Measurements from ENCODE around the gene EZH2. TPM values are rescaled to one million over a fixed set of nuclear protein-coding genes. Genes with fewer than 3 reads are reported as not detected.

Gene EZH2
- polyA plus RNA-seq, 2 of the 4 experiments (the other 2 are of a cell fraction): 36.6 to 45.7 TPM

DNA sequence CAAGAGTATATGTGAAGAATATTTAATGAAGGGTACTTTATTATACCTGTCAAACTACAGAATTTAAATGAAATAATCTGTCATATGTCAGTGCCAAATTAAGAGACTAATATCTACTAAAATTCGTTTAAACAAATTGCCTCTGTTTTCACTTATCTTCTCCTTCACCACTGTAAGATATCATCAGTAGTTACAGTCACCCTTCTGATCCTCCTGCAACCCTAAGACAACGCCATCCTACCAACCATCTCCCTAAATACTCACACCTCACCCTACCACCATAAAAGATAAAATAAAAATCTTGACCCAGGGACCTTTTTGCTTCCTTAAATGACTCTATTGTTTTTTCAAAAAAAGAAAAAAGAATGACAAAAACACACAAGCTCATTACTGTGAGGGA lies 20.8 kb downstream of the EZH2 start:
- no peak for FAIRE-seq

GRCh38 chr7:148862481-148862880 lies 21.6 kb downstream of the EZH2 start:
- POLR2A ChIA-PET: no interaction called here
- no peak for ATAC-seq

More for the DNA sequence above, 20.8 kb downstream of the EZH2 start:
- 59% methylated on average over 2 of the region's 2 CpGs for WGBS (ENCODE audit: missing lambda C conversion rate)
- Histone ChIP-seq H3K4me1 (0 out of 3 replicates have a peak, but pooled peaks cover 3% of the 10 kb centered on the region), H3K4me2 (no peak overlapping the region), H3K4me3 (no peak overlapping the region), H3K27ac (no peak overlapping the region), H3K9me3 (no peaks in the 10 kb centered on the region)
- POLR2A ChIA-PET: no interaction called here
- CTCF ChIA-PET: interaction anchor here (1.2 kb wide), 1 partner anchor 11 kb away, joined by 3 read pairs; no protein-coding TSS in a partner anchor
- TF ChIP-seq RCOR1 (IDR thresholded peaks at IDR 0.05; ENCODE audit: low read depth, low read length) (no peak), CHD4 (IDR thresholded peaks at IDR 0.05; ENCODE audit: borderline replicate concordance) (no peak), JUN (IDR thresholded peaks at IDR 0.05) (no peak), CBX2 (IDR thresholded peaks at IDR 0.05; ENCODE audit: borderline replicate concordance, low read depth) (no peak), CTCF (IDR thresholded peaks at IDR 0.05) (no peak), KDM1A (IDR thresholded peaks at IDR 0.05; ENCODE audit: low read depth) (no peak), TFCP2L1 (CRISPR knock-in tag; IDR thresholded peaks at IDR 0.05) (no peak), BCL3 (IDR thresholded peaks at IDR 0.05) (no peak), REST (IDR thresholded peaks at IDR 0.05) (no peak), BHLHE40 (IDR thresholded peaks at IDR 0.05; ENCODE audit: low read depth, low read length) (no peak), EHF (CRISPR knock-in tag; IDR thresholded peaks at IDR 0.05) (no peak)
- TF ChIP-seq, protein P1, sequence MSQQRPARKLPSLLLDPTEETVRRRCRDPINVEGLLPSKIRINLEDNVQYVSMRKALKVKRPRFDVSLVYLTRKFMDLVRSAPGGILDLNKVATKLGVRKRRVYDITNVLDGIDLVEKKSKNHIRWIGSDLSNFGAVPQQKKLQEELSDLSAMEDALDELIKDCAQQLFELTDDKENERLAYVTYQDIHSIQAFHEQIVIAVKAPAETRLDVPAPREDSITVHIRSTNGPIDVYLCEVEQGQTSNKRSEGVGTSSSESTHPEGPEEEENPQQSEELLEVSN (IDR thresholded peaks at IDR 0.05; ENCODE audit: borderline replicate concordance, low read depth): no peak
- no peak for DNase-seq (ENCODE audit: low read depth in 1 of 2, low spot score in 1 of 2)
- no peak for ATAC-seq

DNA sequence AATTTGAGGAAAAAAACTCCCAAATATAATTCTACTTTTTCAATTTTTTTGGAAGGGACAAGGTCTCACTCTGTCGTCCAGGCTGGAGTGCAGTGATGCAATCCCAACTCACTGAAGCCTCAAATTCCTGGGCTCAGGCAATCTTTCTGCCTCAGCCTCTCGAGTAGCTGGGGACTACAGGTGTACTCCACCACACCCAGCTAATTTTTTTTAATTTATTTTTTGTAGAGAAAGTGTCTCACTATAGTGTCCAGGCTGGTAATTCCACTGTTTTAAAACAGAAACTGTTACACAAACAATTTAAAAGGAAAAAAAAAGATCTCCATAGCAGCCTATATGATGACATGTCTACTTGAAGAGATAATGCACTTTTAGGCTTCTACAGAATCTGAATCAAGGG lies 25.6 kb downstream of the EZH2 start:
- FAIRE-seq: no peak
- no peak for TF ChIP-seq HOXB5 (CRISPR knock-in tag; IDR thresholded peaks at IDR 0.05)
- POLR2A ChIA-PET: no interaction called here
- no peak for DNase-seq (ENCODE audit: low read depth in 1 of 2, low spot score in 1 of 2)
- Histone ChIP-seq H3K4me2 (no peak overlapping the region), H3K4me3 (no peak overlapping the region), H3K27ac (no peak overlapping the region), H3K4me1 (0 out of 3 replicates have a peak, but pooled peaks cover 7% of the 10 kb centered on the region), H3K9me3 (no peaks in the 10 kb centered on the region)
- 90% methylated on average over 2 of the region's 2 CpGs for WGBS (ENCODE audit: missing lambda C conversion rate)
- CTCF ChIA-PET: interaction anchor here (0.6 to 2.8 kb wide), 2 partner anchors 15 to 139 kb away, joined by 3 to 17 read pairs; no protein-coding TSS in a partner anchor
- ATAC-seq: no peak

More at GRCh38 chr7:148862481-148862880, 21.6 kb downstream of the EZH2 start:
- Histone ChIP-seq H3K4me1 (0 out of 3 replicates have a peak, but pooled peaks cover 3% of the 10 kb centered on the region), H3K9me3 (no peaks in the 10 kb centered on the region), H3K4me3 (no peak overlapping the region), H3K4me2 (no peak overlapping the region), H3K27ac (no peak overlapping the region)
- DNase-seq (ENCODE audit: low read depth in 1 of 2, low spot score in 1 of 2) (no peak), FAIRE-seq (no peak)
- CTCF ChIA-PET: no interaction called here
- TF ChIP-seq ZNF302 (CRISPR knock-in tag; IDR thresholded peaks at IDR 0.05) (no peak), MAX (IDR thresholded peaks at IDR 0.05) (no peak), FOSL2 (IDR thresholded peaks at IDR 0.05) (no peak), FOSL2 (CRISPR knock-in tag; IDR thresholded peaks at IDR 0.05) (no peak), HDAC2 (IDR thresholded peaks at IDR 0.05) (no peak)
- 87% methylated on average over 3 of the region's 3 CpGs for WGBS (ENCODE audit: missing lambda C conversion rate)
